ENCODE results near the gene METTL18.

DNA sequence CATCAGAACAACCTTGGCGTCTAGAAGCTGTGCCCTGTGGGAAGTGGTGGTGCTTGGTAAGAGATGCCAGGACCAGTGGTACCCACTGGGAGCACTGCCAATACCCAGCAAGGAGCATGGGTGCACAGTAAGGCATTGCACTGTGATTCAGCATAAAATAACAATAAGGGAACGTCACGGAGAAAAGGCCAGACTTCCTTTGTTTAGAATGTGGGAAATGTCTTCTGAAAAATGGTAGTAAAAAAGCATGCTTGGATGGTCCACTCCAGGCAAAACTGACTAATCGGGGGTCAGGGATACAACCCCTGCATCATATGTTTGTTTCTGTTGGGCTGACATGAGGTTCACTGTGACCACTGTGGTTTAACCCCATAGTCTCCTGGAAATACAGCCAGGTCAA is 14.7 kb downstream of the METTL18 start:
- no peak for TF ChIP-seq POLR2A (IDR thresholded peaks at IDR 0.05)
- TF ChIP-seq EP300 (IDR thresholded peaks at IDR 0.05) = no peak
